HepG2 (cell line): Measurements from ENCODE around the gene BCAS3. TPM values are rescaled to one million over a fixed set of nuclear protein-coding genes. Genes with fewer than 3 reads are reported as not detected.
A peak's percentile ranks its signal among the peaks of the same experiment; 100 is the strongest.

Source experiments
- CENPX ChIP-seq: sonication (generic); formaldehyde crosslinking; IDR thresholded peaks from 2 replicates; pipeline ENCODE4 v1.9.0; 2021; ENCODE audit warnings: mild to moderate bottlenecking, missing genetic modification reagents, moderate library complexity
- EP300 ChIP-seq, 3 experiments: sonication (generic) in 1 of 3; formaldehyde crosslinking in 1 of 3; IDR thresholded peaks; 2 replicates each; pipeline versions ENCODE4 v1.5.1 to v1.6.1; 2011 to 2020; ENCODE audit warnings: low read depth in 2 of 3, low read length in 2 of 3, borderline replicate concordance in 1 of 3, improper control_type of control experiment in 1 of 3, mild to moderate bottlenecking in 1 of 3, missing genetic modification reagents in 1 of 3, moderate library complexity in 1 of 3
- FOSL2 ChIP-seq: sonication (generic); formaldehyde crosslinking; IDR thresholded peaks from 2 replicates; pipeline ENCODE4 v1.4.0; 2020; ENCODE audit warnings: missing genetic modification reagents
- GTF2F1 ChIP-seq: fragments of 150-350 bp; IDR thresholded peaks from 2 replicates; pipeline ENCODE4 v1.6.1; 2014; ENCODE audit warnings: low read length
- HDAC1 ChIP-seq: sonication (generic); formaldehyde crosslinking; IDR thresholded peaks from 2 replicates; pipeline ENCODE4 v1.5.1; 2020; ENCODE audit warnings: mild to moderate bottlenecking, missing genetic modification reagents
- HNRNPH1 ChIP-seq: fragments of 200-400 bp; formaldehyde crosslinking; optimal IDR thresholded peaks from 2 replicates; pipeline ENCODE3; 2017; ENCODE audit warnings: mild to moderate bottlenecking, low read depth, low read length
- MED1 ChIP-seq: sonication (generic); formaldehyde crosslinking; IDR thresholded peaks from 2 replicates; pipeline ENCODE4 v1.4.0; 2020; ENCODE audit warnings: missing genetic modification reagents
- POGZ ChIP-seq: sonication (generic); formaldehyde crosslinking; IDR thresholded peaks from 2 replicates; pipeline ENCODE4 v1.4.0; 2020; ENCODE audit warnings: mild to moderate bottlenecking, missing genetic modification reagents
- PPARG ChIP-seq: conservative IDR thresholded peaks from 2 replicates; pipeline ENCODE4 v1.6.1; 2016; ENCODE audit warnings: missing biosample characterization, missing genetic modification reagents
- RBFOX2 ChIP-seq: fragments of 200-400 bp; formaldehyde crosslinking; IDR thresholded peaks from 2 replicates; pipeline ENCODE4 v1.6.1; 2017; ENCODE audit warnings: low read depth, mild to moderate bottlenecking, low read length
- SP1 ChIP-seq, 2 experiments: fragments of 450-650 bp in 1 of 2; sonication (generic) in 1 of 2; formaldehyde crosslinking in 1 of 2; IDR thresholded peaks; 2 replicates each; pipeline versions ENCODE4 v1.4.0 to v1.6.1; 2016 to 2020; ENCODE audit warnings: missing genetic modification reagents in 1 of 2
- TGIF2 ChIP-seq: IDR thresholded peaks from 2 replicates; pipeline ENCODE4 v1.6.1; 2016; ENCODE audit warnings: control low read depth, missing compliant biosample characterization
- ZEB1 ChIP-seq: IDR thresholded peaks from 2 replicates; pipeline ENCODE4 v1.6.1; 2012; ENCODE audit warnings: mild to moderate bottlenecking, low read depth, inconsistent platforms; ENCODE audit not compliant: insufficient replicate concordance
- ZFP1 ChIP-seq: IDR thresholded peaks from 2 replicates; pipeline ENCODE4 v1.6.1; 2016
- ZNF570 ChIP-seq: sonication (generic); formaldehyde crosslinking; IDR thresholded peaks from 2 replicates; pipeline ENCODE4 v1.4.0; 2020; ENCODE audit warnings: mild to moderate bottlenecking, missing genetic modification reagents, borderline replicate concordance
- ZNF674 ChIP-seq: sonication (generic); formaldehyde crosslinking; IDR thresholded peaks from 2 replicates; pipeline ENCODE4 v1.5.0; 2020; ENCODE audit warnings: low read depth, mild to moderate bottlenecking, missing genetic modification reagents
- ZNF788 ChIP-seq: sonication (generic); formaldehyde crosslinking; IDR thresholded peaks from 2 replicates; pipeline ENCODE4 v1.5.0; 2020; ENCODE audit warnings: mild to moderate bottlenecking, missing genetic modification reagents, borderline replicate concordance
- polyA plus RNA-seq, 8 experiments: library from polyadenylated mRNA; depleted of rRNA in 3 of 8; stranded (reverse) in 7 of 8; unstranded in 1 of 8; fragments of >200 nt; fragmentation: Illumina TruSeq in 4 of 8; extraction: Trizol in 4 of 8; gene quantifications; 2 replicates each; pipeline versions ENCODE4 v1.2.1 to v1.2.3, GENCODE V29; 2011 to 2016; ENCODE audit warnings: low read depth in 4 of 8, missing spikeins in 1 of 8, mixed read lengths in 1 of 8; ENCODE audit not compliant: insufficient read depth in 1 of 8
- total RNA-seq, 5 experiments: library from RNA; depleted of rRNA; stranded (reverse); fragments of >200 nt; fragmentation: Illumina TruSeq; extraction: Trizol; gene quantifications; 2 replicates each; pipeline ENCODE4 v1.2.3, GENCODE V29; 2016; ENCODE audit warnings: low read depth in 1 of 5
- TF ChIP-seq, protein P1 (sequence below), 2 experiments: sonication (generic) in 1 of 2; formaldehyde crosslinking in 1 of 2; IDR thresholded peaks; 2 replicates each; pipeline versions ENCODE4 v1.4.0 to v1.6.1; 2016 to 2020; ENCODE audit warnings: borderline replicate concordance in 1 of 2, low read depth in 1 of 2, mild to moderate bottlenecking in 1 of 2, missing genetic modification reagents in 1 of 2
- TF ChIP-seq, protein P2 (sequence below): sonication (generic); formaldehyde crosslinking; IDR thresholded peaks from 2 replicates; pipeline ENCODE4 v1.4.0; 2020; ENCODE audit warnings: missing genetic modification reagents
- TF ChIP-seq, protein P3 (sequence below): sonication (generic); formaldehyde crosslinking; IDR thresholded peaks from 2 replicates; pipeline ENCODE4 v1.4.0; 2020; ENCODE audit warnings: mild to moderate bottlenecking, missing genetic modification reagents
- TF ChIP-seq, protein P4 (sequence below): sonication (generic); formaldehyde crosslinking; conservative IDR thresholded peaks from 2 replicates; pipeline ENCODE4 v1.4.0; 2020; ENCODE audit warnings: missing genetic modification reagents

Gene BCAS3
- total and polyA plus RNA-seq, 2 of the 13 experiments (the other 11 are each of a cell fraction or from before 2014, with no cell fraction given), result 10.7 to 11.2 TPM

DNA sequence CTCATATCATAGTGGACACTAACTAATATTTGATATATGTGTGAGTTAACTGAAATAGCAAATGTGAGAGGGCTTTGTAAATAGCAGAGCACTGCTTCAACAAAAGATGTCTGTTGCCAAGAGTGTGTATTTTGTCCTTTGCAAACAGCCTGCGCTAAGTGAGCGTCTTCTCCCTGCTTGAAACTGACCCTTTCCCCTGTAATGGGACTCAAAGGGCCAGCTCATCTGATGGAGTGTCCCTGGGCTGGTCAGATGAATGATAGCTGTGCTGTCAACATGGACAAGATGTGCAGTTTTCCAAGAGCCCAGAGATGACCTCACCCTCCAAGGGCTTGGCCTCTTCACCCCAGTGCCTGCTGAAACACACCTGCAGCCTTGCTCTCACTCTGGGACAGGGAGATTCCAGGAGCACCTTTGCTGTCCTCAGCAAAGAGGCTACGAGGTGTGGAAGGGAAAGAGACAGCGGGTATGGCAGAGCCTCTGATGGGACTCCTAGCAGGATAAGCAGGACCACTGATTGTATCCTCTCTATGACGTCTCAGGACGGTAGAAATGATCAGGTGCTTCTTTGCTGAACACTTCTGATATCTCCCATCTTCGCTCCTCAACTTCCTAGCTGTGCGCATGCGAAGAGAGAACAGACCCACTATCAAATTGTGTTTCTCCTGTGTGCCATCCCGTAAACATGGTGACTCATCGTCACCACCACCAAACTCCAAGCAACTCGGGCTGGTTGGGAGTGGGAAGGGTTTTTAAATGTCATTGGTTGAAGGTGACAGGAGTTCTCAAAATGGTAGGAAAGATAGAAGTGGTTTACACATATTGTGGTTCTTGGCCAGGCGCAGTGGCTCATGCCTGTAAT is 686.2 kb downstream of the BCAS3 start (continued):
- TF ChIP-seq, protein P1, sequence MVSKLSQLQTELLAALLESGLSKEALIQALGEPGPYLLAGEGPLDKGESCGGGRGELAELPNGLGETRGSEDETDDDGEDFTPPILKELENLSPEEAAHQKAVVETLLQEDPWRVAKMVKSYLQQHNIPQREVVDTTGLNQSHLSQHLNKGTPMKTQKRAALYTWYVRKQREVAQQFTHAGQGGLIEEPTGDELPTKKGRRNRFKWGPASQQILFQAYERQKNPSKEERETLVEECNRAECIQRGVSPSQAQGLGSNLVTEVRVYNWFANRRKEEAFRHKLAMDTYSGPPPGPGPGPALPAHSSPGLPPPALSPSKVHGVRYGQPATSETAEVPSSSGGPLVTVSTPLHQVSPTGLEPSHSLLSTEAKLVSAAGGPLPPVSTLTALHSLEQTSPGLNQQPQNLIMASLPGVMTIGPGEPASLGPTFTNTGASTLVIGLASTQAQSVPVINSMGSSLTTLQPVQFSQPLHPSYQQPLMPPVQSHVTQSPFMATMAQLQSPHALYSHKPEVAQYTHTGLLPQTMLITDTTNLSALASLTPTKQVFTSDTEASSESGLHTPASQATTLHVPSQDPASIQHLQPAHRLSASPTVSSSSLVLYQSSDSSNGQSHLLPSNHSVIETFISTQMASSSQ (IDR thresholded peaks at IDR 0.05; ENCODE audit: low read depth), result no peak
- TF ChIP-seq, protein P1 (CRISPR knock-in tag; IDR thresholded peaks at IDR 0.05; ENCODE audit: borderline replicate concordance), result peak; percentile 84
- TF ChIP-seq ZNF674 (CRISPR knock-in tag) (no peak), ZNF788 (peak; percentile 69; the same call in 1 of the 2 replicates), POGZ (peak; percentile 69), CENPX (CRISPR knock-in tag) (no peak), ZEB1 (peak; percentile 88), FOSL2 (CRISPR knock-in tag) (peak; percentile 91), PPARG (peak; percentile 96), HDAC1 (CRISPR knock-in tag) (peak; percentile 79), MED1 (peak; percentile 75), ZNF570 (CRISPR knock-in tag) (0 out of 2 replicates have a peak, but pooled peaks have one; percentile 54), EP300 (IDR thresholded peaks at IDR 0.05; ENCODE audit: low read depth in 2 of 2, low read length in 2 of 2) (peak in 1 of 2 experiments; percentile 93; a peak in 2 of 4 replicates), EP300 (CRISPR knock-in tag; IDR thresholded peaks at IDR 0.05; ENCODE audit: borderline replicate concordance) (peak; percentile 89), GTF2F1 (no peak), RBFOX2 (no peak; the same call in 1 of the 2 replicates), ZFP1 (CRISPR knock-in tag) (no peak), TGIF2 (CRISPR knock-in tag) (no peak; the same call in 1 of the 2 replicates), HNRNPH1 (no peak), SP1 (IDR thresholded peaks at IDR 0.05) (no peak), SP1 (CRISPR knock-in tag; IDR thresholded peaks at IDR 0.05) (no peak)
- TF ChIP-seq, protein P2, sequence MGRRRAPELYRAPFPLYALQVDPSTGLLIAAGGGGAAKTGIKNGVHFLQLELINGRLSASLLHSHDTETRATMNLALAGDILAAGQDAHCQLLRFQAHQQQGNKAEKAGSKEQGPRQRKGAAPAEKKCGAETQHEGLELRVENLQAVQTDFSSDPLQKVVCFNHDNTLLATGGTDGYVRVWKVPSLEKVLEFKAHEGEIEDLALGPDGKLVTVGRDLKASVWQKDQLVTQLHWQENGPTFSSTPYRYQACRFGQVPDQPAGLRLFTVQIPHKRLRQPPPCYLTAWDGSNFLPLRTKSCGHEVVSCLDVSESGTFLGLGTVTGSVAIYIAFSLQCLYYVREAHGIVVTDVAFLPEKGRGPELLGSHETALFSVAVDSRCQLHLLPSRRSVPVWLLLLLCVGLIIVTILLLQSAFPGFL (CRISPR knock-in tag), result no peak
- TF ChIP-seq, protein P3, sequence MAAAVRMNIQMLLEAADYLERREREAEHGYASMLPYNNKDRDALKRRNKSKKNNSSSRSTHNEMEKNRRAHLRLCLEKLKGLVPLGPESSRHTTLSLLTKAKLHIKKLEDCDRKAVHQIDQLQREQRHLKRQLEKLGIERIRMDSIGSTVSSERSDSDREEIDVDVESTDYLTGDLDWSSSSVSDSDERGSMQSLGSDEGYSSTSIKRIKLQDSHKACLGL, result no peak
- TF ChIP-seq, protein P4, sequence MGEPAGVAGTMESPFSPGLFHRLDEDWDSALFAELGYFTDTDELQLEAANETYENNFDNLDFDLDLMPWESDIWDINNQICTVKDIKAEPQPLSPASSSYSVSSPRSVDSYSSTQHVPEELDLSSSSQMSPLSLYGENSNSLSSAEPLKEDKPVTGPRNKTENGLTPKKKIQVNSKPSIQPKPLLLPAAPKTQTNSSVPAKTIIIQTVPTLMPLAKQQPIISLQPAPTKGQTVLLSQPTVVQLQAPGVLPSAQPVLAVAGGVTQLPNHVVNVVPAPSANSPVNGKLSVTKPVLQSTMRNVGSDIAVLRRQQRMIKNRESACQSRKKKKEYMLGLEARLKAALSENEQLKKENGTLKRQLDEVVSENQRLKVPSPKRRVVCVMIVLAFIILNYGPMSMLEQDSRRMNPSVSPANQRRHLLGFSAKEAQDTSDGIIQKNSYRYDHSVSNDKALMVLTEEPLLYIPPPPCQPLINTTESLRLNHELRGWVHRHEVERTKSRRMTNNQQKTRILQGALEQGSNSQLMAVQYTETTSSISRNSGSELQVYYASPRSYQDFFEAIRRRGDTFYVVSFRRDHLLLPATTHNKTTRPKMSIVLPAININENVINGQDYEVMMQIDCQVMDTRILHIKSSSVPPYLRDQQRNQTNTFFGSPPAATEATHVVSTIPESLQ (CRISPR knock-in tag), result no peak
